ENCODE measurements around the gene WDR20. TPM values are rescaled to one million over a fixed set of nuclear protein-coding genes. Genes with fewer than 3 reads are reported as not detected.

Gene WDR20
- total RNA-seq, 1 experiment from 2014 or later = 33.0 TPM

DNA sequence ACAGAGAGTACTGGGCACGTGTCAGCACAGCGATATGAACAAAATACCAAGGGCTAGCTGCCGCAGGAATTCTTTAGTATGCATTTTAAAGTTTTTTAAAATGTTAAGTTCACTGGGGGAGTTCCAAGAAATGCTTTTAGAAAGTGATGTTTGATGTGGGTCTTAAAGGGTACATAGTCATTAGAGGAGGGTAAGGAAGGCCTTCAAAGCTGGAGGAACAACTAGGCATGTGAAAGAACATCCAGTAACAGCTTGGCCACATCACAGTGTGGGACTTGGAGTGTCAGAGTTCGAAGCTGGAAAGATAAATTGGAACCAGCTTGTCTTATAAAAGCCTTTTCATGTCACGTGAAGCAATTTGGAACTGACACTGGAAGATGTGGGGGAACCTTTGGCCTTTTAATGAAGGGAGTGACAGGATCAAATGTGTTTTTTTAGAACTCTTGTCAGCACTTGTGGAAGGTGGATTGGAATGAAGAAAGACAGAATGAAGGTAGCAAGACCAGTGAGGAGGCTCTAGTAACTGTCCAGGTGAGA is 57.7 kb downstream of the WDR20 start:
- no peak overlapping the region for H3K27ac Mint-ChIP-seq (ENCODE audit: unreplicated experiment)
- H3K4me1 Mint-ChIP-seq (ENCODE audit: low read depth, unreplicated experiment) = peaks cover 6% of the 10 kb centered on the region
- CTCF ChIA-PET = interaction anchor here (0.6 kb wide), 1 partner anchor 1096 kb away, joined by 5 read pairs; no protein-coding TSS in a partner anchor
- intact Hi-C loops (cut with micrococcal nuclease; ENCODE audit: unreplicated experiment) = no loop called here
- H3K4me3 Mint-ChIP-seq (ENCODE audit: low read depth, unreplicated experiment) = no peak overlapping the region
- H3K36me3 Mint-ChIP-seq (ENCODE audit: insufficient read depth, unreplicated experiment) = peaks cover 14% of the 10 kb centered on the region
- H3K27me3 Mint-ChIP-seq (ENCODE audit: unreplicated experiment) = no peaks in the 10 kb centered on the region
- TF ChIP-seq, protein P1, sequence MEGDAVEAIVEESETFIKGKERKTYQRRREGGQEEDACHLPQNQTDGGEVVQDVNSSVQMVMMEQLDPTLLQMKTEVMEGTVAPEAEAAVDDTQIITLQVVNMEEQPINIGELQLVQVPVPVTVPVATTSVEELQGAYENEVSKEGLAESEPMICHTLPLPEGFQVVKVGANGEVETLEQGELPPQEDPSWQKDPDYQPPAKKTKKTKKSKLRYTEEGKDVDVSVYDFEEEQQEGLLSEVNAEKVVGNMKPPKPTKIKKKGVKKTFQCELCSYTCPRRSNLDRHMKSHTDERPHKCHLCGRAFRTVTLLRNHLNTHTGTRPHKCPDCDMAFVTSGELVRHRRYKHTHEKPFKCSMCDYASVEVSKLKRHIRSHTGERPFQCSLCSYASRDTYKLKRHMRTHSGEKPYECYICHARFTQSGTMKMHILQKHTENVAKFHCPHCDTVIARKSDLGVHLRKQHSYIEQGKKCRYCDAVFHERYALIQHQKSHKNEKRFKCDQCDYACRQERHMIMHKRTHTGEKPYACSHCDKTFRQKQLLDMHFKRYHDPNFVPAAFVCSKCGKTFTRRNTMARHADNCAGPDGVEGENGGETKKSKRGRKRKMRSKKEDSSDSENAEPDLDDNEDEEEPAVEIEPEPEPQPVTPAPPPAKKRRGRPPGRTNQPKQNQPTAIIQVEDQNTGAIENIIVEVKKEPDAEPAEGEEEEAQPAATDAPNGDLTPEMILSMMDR (IDR thresholded peaks at IDR 0.05; ENCODE audit: unreplicated experiment) = no peak
- no peaks in the 10 kb centered on the region for H3K9me3 Mint-ChIP-seq (ENCODE audit: low read depth, unreplicated experiment)
- DNase-seq = no peak
- no TSS peak for BruUV-seq (replicated peaks)

DNA sequence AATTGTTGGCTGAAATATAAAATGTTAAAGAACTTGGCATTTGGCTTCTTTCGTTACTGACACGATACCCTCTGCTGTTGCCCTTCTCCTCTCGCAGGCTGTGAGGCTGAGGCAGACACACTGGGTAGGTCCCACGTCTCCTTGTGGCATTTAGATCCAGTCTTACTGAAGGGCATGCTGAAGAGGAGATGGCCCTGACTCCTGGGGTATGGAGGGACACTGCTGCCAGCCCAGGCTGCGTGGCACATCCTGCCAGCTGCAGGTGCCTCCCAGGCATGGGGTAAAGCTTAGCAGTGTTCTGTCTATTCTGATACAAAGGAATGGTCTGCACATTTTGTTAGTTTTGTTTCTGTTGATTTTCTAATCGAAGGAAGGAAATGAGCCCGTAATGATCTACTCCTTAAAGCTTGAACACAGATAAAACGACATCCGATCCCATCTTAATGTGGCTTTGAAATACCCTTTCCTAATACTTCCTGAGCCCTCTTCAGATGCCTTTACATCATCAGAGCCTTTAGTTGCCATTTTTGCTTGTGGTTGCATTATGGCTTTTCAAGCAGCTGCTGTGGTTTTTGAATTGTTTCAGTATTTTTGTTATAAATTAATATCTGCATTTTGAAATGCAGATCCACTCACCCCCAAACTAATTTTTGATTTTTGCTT is 61.1 kb downstream of the WDR20 start:
- Mint-ChIP-seq H3K36me3 (ENCODE audit: insufficient read depth, unreplicated experiment) (peaks cover 7% of the 10 kb centered on the region), H3K4me1 (ENCODE audit: low read depth, unreplicated experiment) (no peaks in the 10 kb centered on the region), H3K9me3 (ENCODE audit: low read depth, unreplicated experiment) (no peaks in the 10 kb centered on the region), H3K4me3 (ENCODE audit: low read depth, unreplicated experiment) (no peak overlapping the region), H3K27me3 (ENCODE audit: unreplicated experiment) (no peaks in the 10 kb centered on the region), H3K27ac (ENCODE audit: unreplicated experiment) (no peak overlapping the region)
- DNase-seq = no peak
- TF ChIP-seq, protein P1 (IDR thresholded peaks at IDR 0.05; ENCODE audit: unreplicated experiment) = no peak
- BruUV-seq (replicated peaks) = no TSS peak
- intact Hi-C loops (cut with micrococcal nuclease; ENCODE audit: unreplicated experiment) = no loop called here
- CTCF ChIA-PET = interaction anchor here (0.6 kb wide), 1 partner anchor 13 kb away, joined by 3 read pairs; no protein-coding TSS in a partner anchor

- CTCF ChIA-PET = interaction anchor here (0.6 kb wide), 1 partner anchor 14 kb away, joined by 3 read pairs; no protein-coding TSS in a partner anchor
- TF ChIP-seq, protein P1 (IDR thresholded peaks at IDR 0.05; ENCODE audit: unreplicated experiment) = no peak
- no TSS peak for BruUV-seq (replicated peaks)
- H3K4me1 Mint-ChIP-seq (ENCODE audit: low read depth, unreplicated experiment) = no peaks in the 10 kb centered on the region
- no peaks in the 10 kb centered on the region for H3K9me3 Mint-ChIP-seq (ENCODE audit: low read depth, unreplicated experiment)
- peaks cover 3% of the 10 kb centered on the region for H3K36me3 Mint-ChIP-seq (ENCODE audit: insufficient read depth, unreplicated experiment)
- H3K27me3 Mint-ChIP-seq (ENCODE audit: unreplicated experiment) = no peaks in the 10 kb centered on the region
- intact Hi-C loops (cut with micrococcal nuclease; ENCODE audit: unreplicated experiment) = no loop called here
- H3K27ac Mint-ChIP-seq (ENCODE audit: unreplicated experiment) = no peak overlapping the region
- DNase-seq = no peak
- no peak overlapping the region for H3K4me3 Mint-ChIP-seq (ENCODE audit: low read depth, unreplicated experiment)
Measured at GRCh38 chr14:102201353-102201738, 61.6 kb downstream of the WDR20 start.

DNA sequence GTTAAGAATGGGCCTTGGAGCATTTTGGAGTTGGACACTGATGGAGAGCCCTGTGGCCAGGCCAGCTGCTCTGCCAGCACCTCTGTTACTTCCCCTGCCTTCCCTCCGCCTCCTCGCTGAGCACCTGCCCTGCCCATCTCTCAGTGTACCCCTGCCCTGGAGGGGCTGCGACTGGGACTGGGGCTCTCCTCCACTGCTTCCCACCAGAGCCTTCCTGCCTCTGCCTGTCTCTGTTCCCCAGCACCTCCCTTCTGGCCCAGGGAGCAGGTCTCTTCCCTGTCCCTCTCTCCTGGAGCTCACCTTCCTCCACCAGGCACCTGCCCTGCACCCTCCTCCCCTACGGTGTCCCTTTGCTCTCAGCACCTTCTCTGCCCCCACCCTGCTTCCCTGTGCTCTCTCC is 62.1 kb downstream of the WDR20 start:
- H3K27ac Mint-ChIP-seq (ENCODE audit: unreplicated experiment) = no peak overlapping the region
- no TSS peak for BruUV-seq (replicated peaks)
- no peaks in the 10 kb centered on the region for H3K27me3 Mint-ChIP-seq (ENCODE audit: unreplicated experiment)
- no peaks in the 10 kb centered on the region for H3K9me3 Mint-ChIP-seq (ENCODE audit: low read depth, unreplicated experiment)
- peaks cover 5% of the 10 kb centered on the region for H3K36me3 Mint-ChIP-seq (ENCODE audit: insufficient read depth, unreplicated experiment)
- TF ChIP-seq, protein P1 (IDR thresholded peaks at IDR 0.05; ENCODE audit: unreplicated experiment) = no peak
- CTCF ChIA-PET = no interaction called here
- intact Hi-C loops (cut with micrococcal nuclease; ENCODE audit: unreplicated experiment) = no loop called here
- no peak for DNase-seq
- H3K4me3 Mint-ChIP-seq (ENCODE audit: low read depth, unreplicated experiment) = no peak overlapping the region
- H3K4me1 Mint-ChIP-seq (ENCODE audit: low read depth, unreplicated experiment) = no peaks in the 10 kb centered on the region

Measured in Calu3 (cell line).